ENCODE measurements around the gene POLN. TPM values are rescaled to one million over a fixed set of nuclear protein-coding genes. Genes with fewer than 3 reads are reported as not detected.

Gene POLN
- polyA plus RNA-seq, 3 donors, result 0.08 to 0.33 (median 0.28) TPM

- intact Hi-C loops (cut with micrococcal nuclease), result no loop called here
- peaks cover 10 to 35% (median 20%) of the 10 kb centered on the region in 7 donors for H3K9me3 Mint-ChIP-seq
These were observed 58.5 kb downstream of the POLN start for GRCh38 chr4:2183394-2183793.

GRCh38 chr4:2182994-2183393 is 58.9 kb downstream of the POLN start:
- H3K36me3 Mint-ChIP-seq, result peaks cover 0 to 2% of the 10 kb centered on the region in 2 donors
- Histone ChIP-seq H3K4me2 (replicated peaks; ENCODE audit: extremely low read depth, low read length, poor library complexity, severe bottlenecking) (no peak overlapping the region), H2AFZ (ENCODE audit: insufficient read depth, low read depth, low read length, poor library complexity, severe bottlenecking) (no peak overlapping the region), H3K9ac (ENCODE audit: insufficient read depth, low read length, poor library complexity, severe bottlenecking) (no peak overlapping the region), H3K4me1 (ENCODE audit: control insufficient read depth in 1 of 2, insufficient read depth in 2 of 2, low read length in 2 of 2) (no peaks in the 10 kb centered on the region), H3K79me2 (ENCODE audit: insufficient read depth, low read length) (no peaks in the 10 kb centered on the region), H4K20me1 (ENCODE audit: insufficient read depth, low read length) (no peaks in the 10 kb centered on the region), H3K9me3 (replicated peaks in 1 of 2; ENCODE audit: control insufficient read depth in 1 of 2, insufficient read depth in 1 of 2, low read length in 2 of 2) (peaks cover 6 to 13% of the 10 kb centered on the region in 2 donors), H3K27ac (ENCODE audit: low read depth in 1 of 2, low read length in 2 of 2) (no peak overlapping the region), H3K4me3 (replicated peaks in 1 of 3; ENCODE audit: low read depth in 2 of 3, low read length in 3 of 3) (no peak overlapping the region), H3K27me3 (ENCODE audit: control insufficient read depth in 2 of 2, insufficient read depth in 2 of 2, low read length in 2 of 2) (no peaks in the 10 kb centered on the region), H3K36me3 (replicated peaks in 1 of 2; ENCODE audit: control insufficient read depth in 1 of 2, insufficient read depth in 2 of 2, low read length in 2 of 2) (no peaks in the 10 kb centered on the region)
- no peak overlapping the region for H3K4me3 Mint-ChIP-seq
- DNase-seq, result peak in 1 of 3 donors; percentile 6
- peaks cover 0 to 4% (median 3%) of the 10 kb centered on the region in 3 donors for H3K27me3 Mint-ChIP-seq (ENCODE audit: low read depth in 3 of 3)
- peaks cover 10 to 31% (median 17%) of the 10 kb centered on the region in 7 donors for H3K9me3 Mint-ChIP-seq
- WGBS (ENCODE audit: insufficient coverage), result 83% methylated on average over 1 of the region's 3 CpGs
- no peak for TF ChIP-seq CTCF (IDR thresholded peaks at IDR 0.05)
- no peak overlapping the region for H3K27ac Mint-ChIP-seq
- intact Hi-C loops (cut with micrococcal nuclease), result no loop called here
- peaks cover 9% of the 10 kb centered on the region for H3K4me1 Mint-ChIP-seq

More at GRCh38 chr4:2183394-2183793, 58.5 kb downstream of the POLN start:
- Mint-ChIP-seq H3K4me1 (peaks cover 9% of the 10 kb centered on the region), H3K27me3 (ENCODE audit: low read depth in 3 of 3) (peaks cover 1 to 4% (median 3%) of the 10 kb centered on the region in 3 donors), H3K27ac (no peak overlapping the region), H3K4me3 (no peak overlapping the region), H3K36me3 (peaks cover 0 to 2% of the 10 kb centered on the region in 2 donors)
- no peak overlapping the region for H3K4me3 ChIP-seq (replicated peaks in 1 of 3; ENCODE audit: low read depth in 2 of 3, low read length in 3 of 3)
- H4K20me1 ChIP-seq (ENCODE audit: insufficient read depth, low read length), result no peaks in the 10 kb centered on the region
- H3K4me2 ChIP-seq (replicated peaks; ENCODE audit: extremely low read depth, low read length, poor library complexity, severe bottlenecking), result no peak overlapping the region
- H3K27ac ChIP-seq (ENCODE audit: low read depth in 1 of 2, low read length in 2 of 2), result no peak overlapping the region
- H3K9me3 ChIP-seq (replicated peaks in 1 of 2; ENCODE audit: control insufficient read depth in 1 of 2, insufficient read depth in 1 of 2, low read length in 2 of 2), result peaks cover 6 to 15% of the 10 kb centered on the region in 2 donors
- no peak for DNase-seq
- TF ChIP-seq CTCF (IDR thresholded peaks at IDR 0.05), result no peak
- no peaks in the 10 kb centered on the region for H3K79me2 ChIP-seq (ENCODE audit: insufficient read depth, low read length)
- H3K4me1 ChIP-seq (ENCODE audit: control insufficient read depth in 1 of 2, insufficient read depth in 2 of 2, low read length in 2 of 2), result no peaks in the 10 kb centered on the region
- H2AFZ ChIP-seq (ENCODE audit: insufficient read depth, low read depth, low read length, poor library complexity, severe bottlenecking), result no peak overlapping the region
- no peaks in the 10 kb centered on the region for H3K36me3 ChIP-seq (replicated peaks in 1 of 2; ENCODE audit: control insufficient read depth in 1 of 2, insufficient read depth in 2 of 2, low read length in 2 of 2)
- no peak overlapping the region for H3K9ac ChIP-seq (ENCODE audit: insufficient read depth, low read length, poor library complexity, severe bottlenecking)
- H3K27me3 ChIP-seq (ENCODE audit: control insufficient read depth in 2 of 2, insufficient read depth in 2 of 2, low read length in 2 of 2), result no peaks in the 10 kb centered on the region

Data from CD14-positive monocyte (primary cell).